Measurements from ENCODE around the gene VAPA. TPM values are rescaled to one million over a fixed set of nuclear protein-coding genes. Genes with fewer than 3 reads are reported as not detected.

Gene VAPA
- total RNA-seq, 2 donors from 2014 or later: 162 to 201 TPM

DNA sequence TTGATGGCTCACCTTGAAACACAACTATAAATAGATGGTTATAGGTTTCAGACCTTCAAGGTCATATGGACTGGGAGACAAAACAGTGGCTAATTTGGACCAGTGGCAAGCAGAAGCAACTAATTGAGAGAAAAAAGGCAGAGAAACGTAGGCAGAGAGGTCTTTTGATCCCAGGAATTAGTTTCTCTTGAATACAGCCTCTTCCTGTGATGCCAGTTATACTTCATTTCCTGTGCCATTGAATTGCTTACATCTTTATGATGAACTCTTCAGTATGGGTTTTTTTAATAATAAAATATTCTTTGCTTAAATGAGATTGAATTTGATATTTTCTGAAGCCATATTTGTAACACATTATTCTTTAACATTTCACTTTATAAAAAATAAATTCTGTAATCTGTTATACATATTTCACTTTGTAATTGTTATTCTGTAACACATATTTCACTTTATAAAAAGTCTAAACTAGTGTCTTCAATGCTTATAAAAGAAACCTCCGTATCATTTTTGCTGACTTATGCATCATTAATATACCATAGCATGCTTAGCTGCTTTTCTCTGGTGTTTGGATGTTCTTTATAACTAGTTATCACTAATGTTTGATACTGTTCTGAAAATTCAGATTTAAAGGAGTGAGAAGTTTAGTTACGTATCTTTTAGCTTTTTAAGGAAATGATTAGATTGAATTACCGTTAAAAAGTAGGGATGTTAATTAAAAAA lies 8.9 kb downstream of the VAPA start:
- no peak for DNase-seq (ENCODE audit: low spot score in 2 of 2)
- Mint-ChIP-seq H3K27ac (no peak overlapping the region), H3K9me3 (no peaks in the 10 kb centered on the region), H3K36me3 (no peaks in the 10 kb centered on the region)
- no peak for ATAC-seq

- Mint-ChIP-seq H3K27ac (no peak overlapping the region), H3K9me3 (no peaks in the 10 kb centered on the region), H3K36me3 (no peaks in the 10 kb centered on the region)
- no peak for DNase-seq (ENCODE audit: low spot score in 2 of 2)
- ATAC-seq: no peak
These were observed 10.6 kb downstream of the VAPA start for GRCh38 chr18:9924371-9924943.

DNA sequence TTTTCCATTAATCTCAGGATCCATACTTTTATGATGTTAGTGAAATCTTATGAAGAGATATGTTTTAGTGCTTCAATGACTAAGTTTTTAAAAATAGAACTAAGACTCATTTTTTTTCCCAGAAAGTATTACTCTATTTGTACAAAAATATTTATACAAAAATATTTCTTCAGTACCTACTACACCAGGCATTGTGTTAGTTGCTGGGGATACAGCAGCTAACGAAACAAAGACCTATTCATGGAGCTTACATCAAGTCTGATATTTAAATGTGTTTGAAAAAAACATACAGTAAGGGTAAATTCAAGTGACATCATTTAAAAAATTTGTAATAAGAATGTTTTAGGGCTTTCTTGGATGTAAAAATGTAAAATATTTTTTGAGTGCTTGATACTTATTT lies 11.6 kb downstream of the VAPA start:
- no peaks in the 10 kb centered on the region for H3K36me3 Mint-ChIP-seq
- ATAC-seq (no peak), DNase-seq (ENCODE audit: low spot score in 2 of 2) (no peak)
- H3K9me3 Mint-ChIP-seq: no peaks in the 10 kb centered on the region
- H3K27ac Mint-ChIP-seq: no peak overlapping the region

- ATAC-seq: no peak
- no peaks in the 10 kb centered on the region for H3K9me3 Mint-ChIP-seq
- H3K36me3 Mint-ChIP-seq: no peaks in the 10 kb centered on the region
- H3K27ac Mint-ChIP-seq: no peak overlapping the region
- no peak for DNase-seq (ENCODE audit: low spot score in 2 of 2)
These were observed 12.0 kb downstream of the VAPA start for GRCh38 chr18:9925795-9926194.

- Mint-ChIP-seq H3K9me3 (no peaks in the 10 kb centered on the region), H3K36me3 (no peaks in the 10 kb centered on the region), H3K27ac (no peak overlapping the region)
- DNase-seq (ENCODE audit: low spot score in 2 of 2) (no peak), ATAC-seq (peak; percentile 43 to 64)
These were observed 12.5 kb downstream of the VAPA start for GRCh38 chr18:9926223-9926894.

- ATAC-seq (no peak), DNase-seq (ENCODE audit: low spot score in 2 of 2) (no peak)
- peaks cover 0 to 5% of the 10 kb centered on the region in 2 donors for H3K36me3 Mint-ChIP-seq
- no peaks in the 10 kb centered on the region for H3K9me3 Mint-ChIP-seq
- H3K27ac Mint-ChIP-seq: peak overlapping the region in 1 of 2 donors; percentile 26
These were observed 13.2 kb downstream of the VAPA start for GRCh38 chr18:9926977-9927376.

DNA sequence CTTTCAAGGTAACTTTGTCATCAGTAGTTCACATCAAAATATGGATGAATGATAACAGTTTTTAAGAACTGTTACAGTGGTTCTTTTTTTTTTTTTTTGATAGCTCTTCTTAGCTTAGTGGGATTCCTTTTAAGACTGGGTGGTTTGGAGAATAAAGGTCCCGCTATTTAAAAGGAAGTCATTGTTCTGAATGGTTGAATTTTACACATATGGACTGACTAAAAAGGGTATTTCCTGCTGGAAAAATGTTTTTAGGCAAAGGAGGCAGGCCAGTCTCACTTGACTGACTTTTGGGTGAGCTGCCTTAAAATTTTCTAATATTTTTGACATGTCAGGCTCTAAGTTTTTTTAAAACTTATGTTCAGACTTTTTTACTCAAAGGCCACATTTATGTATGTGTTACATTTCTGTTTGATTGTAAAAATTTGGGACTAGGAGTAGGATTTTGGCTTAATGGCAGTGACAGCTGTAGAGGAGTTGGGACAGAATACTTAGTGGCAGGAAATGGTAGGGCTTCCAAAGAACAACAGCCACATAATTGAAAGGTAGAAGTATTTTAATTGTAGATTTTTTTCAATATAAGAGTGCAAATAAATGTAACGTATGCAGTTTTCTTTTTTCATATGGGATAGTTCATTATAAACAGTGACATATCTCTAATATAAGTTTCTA lies 13.7 kb downstream of the VAPA start:
- H3K9me3 Mint-ChIP-seq: no peaks in the 10 kb centered on the region
- ATAC-seq: no peak
- H3K27ac Mint-ChIP-seq: peak overlapping the region; percentile 26 to 73
- DNase-seq (ENCODE audit: low spot score in 2 of 2): no peak
- H3K36me3 Mint-ChIP-seq: peaks cover 0 to 10% of the 10 kb centered on the region in 2 donors

DNA sequence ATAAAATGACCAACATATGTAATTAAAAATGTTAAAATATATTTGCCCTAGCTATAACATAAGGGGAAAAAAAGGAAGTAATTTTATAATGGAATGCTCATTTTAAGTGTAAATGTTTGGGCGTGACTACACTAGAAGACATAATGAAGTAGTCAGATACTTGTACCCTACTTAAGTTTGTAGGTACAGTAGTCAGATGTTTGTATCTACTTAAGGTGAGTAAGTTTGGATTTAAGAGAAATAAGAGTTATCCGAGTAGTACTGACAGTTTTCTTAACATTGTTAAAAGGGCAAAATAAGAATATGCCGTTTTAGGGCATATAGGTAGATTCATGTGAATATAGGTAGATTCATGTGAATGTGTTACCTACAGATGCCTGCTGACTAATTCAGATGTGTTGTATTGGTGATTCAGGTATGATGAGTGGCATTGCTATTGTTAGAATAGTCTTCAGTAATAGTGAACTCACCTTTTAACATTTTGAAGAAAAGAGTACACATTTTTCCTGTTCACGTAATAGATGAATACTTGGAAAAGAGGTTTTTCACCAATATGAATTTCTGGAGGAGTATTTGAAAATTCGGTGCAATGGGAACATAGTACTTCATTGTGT lies 14.9 kb downstream of the VAPA start:
- no peak for ATAC-seq
- no peak for DNase-seq (ENCODE audit: low spot score in 2 of 2)
- H3K27ac Mint-ChIP-seq: peak overlapping the region in 1 of 2 donors; percentile 44
- H3K9me3 Mint-ChIP-seq: no peaks in the 10 kb centered on the region
- peaks cover 0 to 12% of the 10 kb centered on the region in 2 donors for H3K36me3 Mint-ChIP-seq

GRCh38 chr18:9930299-9930884 lies 16.6 kb downstream of the VAPA start:
- Mint-ChIP-seq H3K27ac (no peak overlapping the region), H3K36me3 (peaks cover 0 to 12% of the 10 kb centered on the region in 2 donors), H3K9me3 (no peaks in the 10 kb centered on the region)
- ATAC-seq: no peak
- no peak for DNase-seq (ENCODE audit: low spot score in 2 of 2)

- DNase-seq (ENCODE audit: low spot score in 2 of 2) (no peak), ATAC-seq (no peak)
- Mint-ChIP-seq H3K36me3 (peaks cover 0 to 12% of the 10 kb centered on the region in 2 donors), H3K9me3 (no peaks in the 10 kb centered on the region), H3K27ac (no peak overlapping the region)
These were observed 17.3 kb downstream of the VAPA start for GRCh38 chr18:9931146-9931545.

- Mint-ChIP-seq H3K9me3 (no peaks in the 10 kb centered on the region), H3K36me3 (peaks cover 0 to 12% of the 10 kb centered on the region in 2 donors), H3K27ac (no peak overlapping the region)
- DNase-seq (ENCODE audit: low spot score in 2 of 2) (no peak), ATAC-seq (no peak)
These were observed 17.9 kb downstream of the VAPA start for GRCh38 chr18:9931678-9932077.

DNA sequence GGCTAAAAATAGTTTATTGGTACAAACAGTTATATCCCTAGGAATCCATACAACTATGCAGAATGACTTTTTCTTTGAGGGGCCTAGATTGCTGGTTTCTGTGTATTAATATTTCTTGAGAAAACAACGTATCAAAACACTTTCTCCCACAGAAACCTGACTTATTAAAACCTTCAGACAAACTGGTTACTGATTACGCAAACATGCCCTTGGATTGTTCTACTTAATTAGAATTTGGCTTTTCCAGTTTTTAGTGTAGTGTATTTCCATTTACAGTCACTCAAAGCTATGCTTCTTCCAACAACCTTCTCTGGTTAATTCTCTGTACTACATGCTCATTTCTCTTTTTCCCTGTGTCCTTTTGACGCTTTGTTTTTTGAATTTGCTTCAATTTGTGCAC lies 20.0 kb downstream of the VAPA start:
- ATAC-seq: no peak
- peaks cover 0 to 16% of the 10 kb centered on the region in 2 donors for H3K36me3 Mint-ChIP-seq

DNA sequence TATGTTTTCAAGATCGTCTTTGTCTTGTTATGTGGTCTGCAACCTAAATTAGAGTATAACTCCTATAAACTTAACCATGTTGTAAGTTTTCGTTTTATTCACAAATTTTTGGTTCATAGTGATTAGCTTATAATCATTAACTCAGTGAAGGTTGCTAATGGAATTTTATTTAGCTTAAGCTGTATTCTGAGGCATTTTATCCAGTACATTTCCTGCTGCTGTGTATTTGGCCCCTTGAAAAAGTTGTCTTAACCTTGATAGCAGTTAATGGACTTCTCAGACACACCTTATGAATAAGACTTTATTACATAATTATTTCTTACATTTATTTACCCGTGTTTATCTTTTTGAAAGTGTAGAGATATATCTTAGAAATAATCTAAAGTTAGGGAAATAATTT lies 20.5 kb downstream of the VAPA start:
- ATAC-seq (no peak), DNase-seq (ENCODE audit: low spot score in 2 of 2) (no peak)
- H3K9me3 Mint-ChIP-seq: no peaks in the 10 kb centered on the region
- peaks cover 0 to 16% of the 10 kb centered on the region in 2 donors for H3K36me3 Mint-ChIP-seq
- peak overlapping the region in 1 of 2 donors; percentile 6 for H3K27ac Mint-ChIP-seq

More for the DNA sequence above, 20.0 kb downstream of the VAPA start:
- Mint-ChIP-seq H3K9me3 (no peaks in the 10 kb centered on the region), H3K27ac (peak overlapping the region; percentile 6 to 25)
- no peak for DNase-seq (ENCODE audit: low spot score in 2 of 2)

DNA sequence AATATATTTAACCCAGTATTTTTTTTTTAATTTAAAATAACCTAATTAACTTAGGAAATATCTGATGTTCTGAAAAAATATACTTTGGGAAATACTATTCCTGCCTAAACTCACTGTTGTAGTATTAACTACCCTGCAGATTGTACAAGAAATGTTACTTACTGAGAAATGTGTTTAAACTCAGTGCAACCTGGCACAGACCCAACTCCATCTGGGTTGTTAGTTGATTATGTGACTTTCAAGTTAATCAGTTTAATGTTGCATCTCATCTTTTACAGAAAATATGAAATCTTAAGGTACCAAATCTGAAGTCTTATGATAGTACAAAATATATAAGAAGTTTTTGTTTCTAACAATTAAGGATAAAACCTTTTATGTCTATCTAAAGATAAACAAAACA lies 27.3 kb downstream of the VAPA start:
- DNase-seq (ENCODE audit: low spot score in 2 of 2): no peak
- H3K27ac Mint-ChIP-seq: no peak overlapping the region
- H3K9me3 Mint-ChIP-seq: no peaks in the 10 kb centered on the region
- H3K36me3 Mint-ChIP-seq: peaks cover 12 to 15% of the 10 kb centered on the region in 2 donors
- ATAC-seq: no peak

- peaks cover 12 to 15% of the 10 kb centered on the region in 2 donors for H3K36me3 Mint-ChIP-seq
- no peak for DNase-seq (ENCODE audit: low spot score in 2 of 2)
- H3K9me3 Mint-ChIP-seq: no peaks in the 10 kb centered on the region
- no peak for ATAC-seq
- no peak overlapping the region for H3K27ac Mint-ChIP-seq
These were observed 27.8 kb downstream of the VAPA start for GRCh38 chr18:9941660-9942059.

DNA sequence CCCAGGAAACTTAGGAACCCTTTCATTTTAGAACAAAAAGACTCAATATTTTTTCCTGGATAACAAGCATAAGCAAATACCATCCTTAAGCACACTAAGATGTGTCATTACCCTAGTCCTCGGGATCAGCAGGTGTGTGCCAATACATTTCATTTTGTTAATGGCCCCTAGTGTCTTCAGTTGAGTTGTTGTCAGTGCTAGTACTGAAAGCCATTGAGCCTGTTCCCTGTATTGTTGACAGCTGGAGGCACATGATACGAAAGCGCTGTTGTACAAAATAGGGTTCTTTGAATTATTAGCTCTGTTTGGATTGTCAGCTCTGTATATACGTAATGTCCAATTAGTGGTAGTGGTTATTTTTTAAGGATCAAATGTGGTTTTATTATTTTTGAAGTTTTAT lies 29.5 kb downstream of the VAPA start:
- H3K27ac Mint-ChIP-seq: no peak overlapping the region
- peaks cover 10 to 12% of the 10 kb centered on the region in 2 donors for H3K36me3 Mint-ChIP-seq
- no peaks in the 10 kb centered on the region for H3K9me3 Mint-ChIP-seq

More for the DNA sequence above, 29.5 kb downstream of the VAPA start:
- no peak for DNase-seq (ENCODE audit: low spot score in 2 of 2)
- no peak for ATAC-seq
